SIG-M5 treated with dmso at 0.1 percent for 504 hours (cell line): ENCODE measurements around the gene LDLRAD3.
A peak's percentile ranks its signal among the peaks of the same experiment; 100 is the strongest.
"Not testable (repeated sequence)": the region's sequence is repeated elsewhere in the genome, so short reads cannot be mapped to it uniquely, and the experiment has no call there.

ENCODE experiments used
- DNase-seq: peaks from one replicate; lab custom pipeline; 2025; ENCODE audit not compliant: unreplicated experiment; lab: John Stamatoyannopoulos, UW

LDLRAD3 gene

DNA sequence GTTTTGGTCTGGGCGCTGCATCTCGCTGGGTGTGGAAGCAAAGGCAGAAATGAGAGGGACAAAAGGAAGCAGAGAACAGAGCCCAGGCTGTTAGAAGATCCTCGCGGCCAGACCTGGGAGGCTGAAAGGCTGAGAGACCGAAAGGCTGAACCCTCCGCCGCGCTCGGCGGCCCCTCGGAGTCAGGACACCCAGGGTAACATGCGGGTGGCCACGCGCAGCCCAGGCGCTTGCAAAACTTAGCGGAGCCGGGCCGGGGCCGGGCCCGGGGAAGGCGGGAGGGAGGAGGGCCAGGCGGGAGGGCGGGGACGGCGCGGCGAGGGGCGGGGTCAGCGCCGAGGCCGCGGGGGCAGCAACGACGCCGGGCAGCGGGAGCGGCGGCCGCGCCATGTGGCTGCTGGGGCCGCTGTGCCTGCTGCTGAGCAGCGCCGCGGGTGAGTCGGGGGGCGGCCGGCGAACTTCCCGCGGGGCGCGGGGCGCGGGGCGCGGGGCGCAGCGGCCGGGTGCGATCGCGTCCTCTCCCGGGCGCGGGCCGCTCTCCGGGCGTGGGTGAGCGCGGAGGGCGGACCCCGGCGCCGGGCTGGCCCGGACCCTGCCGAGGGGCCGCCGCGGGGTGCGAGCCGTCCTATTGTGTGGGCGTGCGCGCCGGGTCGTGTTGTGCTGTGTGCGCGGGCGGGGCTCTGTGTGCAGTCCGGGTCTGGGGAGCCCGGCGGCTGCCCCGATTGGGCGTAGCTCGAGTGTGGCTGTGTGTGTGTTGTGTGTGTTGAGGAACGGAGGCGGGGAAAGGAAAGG, at the start of gene LDLRAD3:
TSS of gene LDLRAD3 (plus strand) at position 350 of the 790 bp plus-strand sequence. CDS start at position 387, 37 bp downstream.
- DNase-seq, result peak; percentile 54

DNA sequence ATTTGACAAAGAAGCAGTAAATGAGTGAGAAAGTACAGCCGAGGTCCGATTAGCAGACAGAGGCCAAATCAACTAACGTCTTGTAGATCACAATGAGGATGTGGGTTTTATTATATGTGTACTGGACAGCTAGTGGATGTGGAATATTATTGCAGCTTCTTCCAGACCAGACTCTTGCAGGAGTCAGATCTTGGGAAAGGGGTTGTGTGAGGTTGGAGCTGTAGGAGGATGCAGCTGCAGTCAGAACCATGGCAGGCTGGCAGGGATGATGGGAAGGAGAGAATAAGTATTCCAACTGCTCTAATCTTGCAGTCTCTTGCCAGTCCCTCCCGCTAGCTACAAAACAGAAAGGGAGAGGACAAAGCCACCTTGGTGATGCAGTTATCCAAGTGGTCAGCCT, 46.8 kb upstream of the LDLRAD3 start:
- no peak for DNase-seq

DNA sequence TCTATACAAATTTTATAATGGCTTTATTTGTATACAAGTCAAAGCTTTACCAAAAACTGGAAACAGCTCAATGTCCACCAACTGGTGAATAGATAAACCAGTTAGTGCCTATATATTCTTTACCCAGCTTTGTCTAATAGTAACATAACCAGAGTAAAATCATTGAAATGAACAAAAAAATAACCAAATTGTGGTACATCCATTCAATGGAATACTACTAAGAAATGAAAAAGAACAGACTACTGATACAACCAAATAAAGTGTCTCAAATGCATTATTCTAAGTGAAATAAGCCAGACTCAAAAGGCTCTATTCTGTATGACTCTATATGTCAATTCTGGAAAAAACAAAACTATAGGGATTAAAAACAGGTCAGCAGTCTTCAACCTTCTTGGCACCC, 40.9 kb upstream of the LDLRAD3 start:
- no peak for DNase-seq

DNA sequence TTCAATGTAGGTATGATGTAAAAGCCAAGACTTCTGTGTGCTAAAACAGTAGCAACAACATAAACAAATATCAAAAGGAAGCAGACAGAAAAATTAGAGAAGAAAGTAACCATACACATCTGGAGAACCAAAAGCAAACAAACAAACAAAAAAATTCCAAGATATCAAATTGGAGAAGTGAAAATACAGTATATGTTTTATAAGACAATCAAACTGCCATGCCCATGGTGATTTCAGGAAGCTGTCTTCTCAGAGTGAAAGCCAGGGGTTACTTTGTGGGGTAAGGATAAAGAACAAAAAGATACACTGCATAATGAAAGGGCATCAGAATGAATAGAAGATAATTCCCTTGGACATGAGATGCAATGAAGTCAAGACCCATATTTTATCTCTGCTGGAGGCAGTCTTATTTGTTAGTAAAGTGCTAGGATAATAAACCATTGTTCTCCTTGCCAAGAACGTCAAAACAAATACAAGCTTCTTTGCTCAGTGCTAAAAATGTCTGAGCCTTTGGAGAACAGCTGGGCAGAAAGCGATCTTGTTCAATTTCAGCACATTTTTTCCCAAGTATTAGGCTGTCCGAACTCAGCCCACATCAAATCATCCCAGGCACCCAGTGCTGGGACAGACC, 38.1 kb upstream of the LDLRAD3 start:
- no peak for DNase-seq

DNA sequence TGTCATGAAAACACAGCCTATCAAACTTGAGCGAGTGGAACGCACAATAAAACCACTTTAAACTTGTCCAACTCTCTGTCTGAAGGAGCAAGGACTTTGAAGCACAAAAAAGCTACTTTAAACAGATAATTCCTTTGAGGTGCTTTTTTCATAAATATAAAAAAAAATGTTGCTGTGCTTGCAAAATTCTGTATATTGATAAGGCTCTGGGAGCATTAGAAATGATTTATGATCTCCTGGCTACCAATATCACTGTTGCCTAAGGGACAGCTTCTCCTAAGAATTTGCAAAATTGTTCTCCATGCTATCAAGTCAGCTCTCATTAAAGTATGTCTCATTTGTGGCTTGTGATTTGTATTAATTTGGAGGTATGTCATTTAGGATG, 37.6 kb upstream of the LDLRAD3 start:
- DNase-seq, result no peak

GRCh38 chr11:35906681-35907080, 37.2 kb upstream of the LDLRAD3 start:
- DNase-seq, result no peak

GRCh38 chr11:35907648-35908431, 36.0 kb upstream of the LDLRAD3 start:
- no peak for DNase-seq

- not testable (repeated sequence) for DNase-seq
These were observed 35.5 kb upstream of the LDLRAD3 start for GRCh38 chr11:35908432-35908771.

GRCh38 chr11:35909511-35910265, 34.2 kb upstream of the LDLRAD3 start:
- DNase-seq, result no peak

GRCh38 chr11:35911013-35911412, 32.8 kb upstream of the LDLRAD3 start:
- no peak for DNase-seq

DNA sequence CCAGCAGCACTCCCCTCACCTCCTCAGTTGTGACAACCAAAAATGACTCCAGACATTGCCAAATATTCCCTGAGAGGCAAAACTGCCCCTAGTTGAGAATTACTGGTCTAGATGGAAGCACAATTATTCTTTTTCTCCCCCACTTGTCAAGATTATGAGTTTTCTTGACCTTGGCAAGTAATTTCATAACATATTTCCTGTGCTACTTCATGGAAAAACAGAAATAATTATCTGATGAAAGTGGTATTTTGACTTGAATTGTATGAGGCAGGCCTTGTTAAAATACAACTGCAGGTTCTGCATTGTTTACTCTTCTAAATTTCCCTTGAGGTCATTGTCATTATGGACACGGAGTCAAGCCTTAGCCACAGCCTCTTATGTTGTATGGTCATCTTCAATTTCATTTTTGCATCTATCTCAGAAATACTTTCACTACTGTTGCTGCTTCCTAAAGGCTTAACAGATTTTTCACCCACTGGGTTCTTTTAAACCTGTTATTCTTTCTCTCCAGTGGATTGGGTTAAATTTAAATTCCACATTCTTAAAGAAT, 32.2 kb upstream of the LDLRAD3 start:
- DNase-seq, result no peak

GRCh38 chr11:35912436-35912835, 31.4 kb upstream of the LDLRAD3 start:
- not testable (repeated sequence) for DNase-seq

DNA sequence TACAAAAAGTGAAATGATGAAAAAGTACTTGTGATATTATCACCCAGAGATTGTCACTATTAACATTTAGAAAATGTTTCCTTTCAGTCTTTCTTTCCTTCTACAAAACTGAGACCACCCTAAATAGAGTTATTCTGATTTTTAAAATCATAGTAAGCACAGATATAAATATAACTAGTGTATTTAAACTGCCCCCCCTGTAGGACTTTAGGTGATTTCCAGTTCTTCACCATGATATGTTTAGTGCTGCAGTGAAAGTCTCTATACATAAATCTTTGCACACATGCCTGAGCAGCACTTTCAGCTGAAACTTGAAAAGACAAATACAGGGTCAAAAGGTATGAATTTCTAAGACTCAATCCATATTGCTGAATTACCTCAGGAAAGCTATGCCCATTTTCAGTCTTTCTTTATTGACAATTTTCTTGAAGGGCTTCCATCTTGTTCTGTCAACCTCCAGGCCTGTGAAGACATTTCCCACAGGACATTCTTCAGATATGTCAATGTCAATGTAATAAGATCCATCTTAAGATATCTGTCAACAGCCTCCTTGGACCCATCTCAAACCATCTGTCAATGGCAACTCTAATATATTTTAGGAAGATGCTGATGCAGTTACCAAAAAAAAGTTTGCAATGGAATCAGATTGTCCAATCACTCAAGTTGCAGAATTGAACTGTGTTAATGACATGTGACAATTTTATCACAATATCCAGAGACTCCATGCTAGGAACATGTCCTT, 30.8 kb upstream of the LDLRAD3 start:
- DNase-seq, result no peak

- DNase-seq, result no peak
These were observed 29.0 kb upstream of the LDLRAD3 start for GRCh38 chr11:35914816-35915215.

DNA sequence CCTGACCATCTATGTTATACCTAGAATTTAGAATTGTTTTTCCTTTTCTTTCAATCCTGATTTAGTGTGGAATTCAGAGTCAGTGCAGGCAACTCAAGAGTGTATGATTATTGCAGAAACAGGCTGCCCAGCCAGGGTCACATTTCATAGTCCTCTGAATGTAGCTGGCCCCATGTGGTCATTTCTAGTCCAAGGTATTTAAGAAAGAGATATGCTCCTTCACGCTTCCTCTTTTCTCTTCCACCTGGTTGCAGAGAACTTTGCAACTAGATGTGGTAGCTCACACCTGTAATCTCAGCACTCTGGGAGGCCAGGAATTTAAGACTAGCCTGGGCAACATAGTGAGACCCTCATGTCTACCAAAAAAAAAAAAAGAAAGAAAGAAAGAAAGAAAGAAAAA, 27.6 kb upstream of the LDLRAD3 start:
- DNase-seq, result no peak

GRCh38 chr11:35917676-35918075, 26.2 kb upstream of the LDLRAD3 start:
- no peak for DNase-seq

GRCh38 chr11:35918716-35919115, 25.1 kb upstream of the LDLRAD3 start:
- DNase-seq, result no peak

GRCh38 chr11:35919244-35919643, 24.6 kb upstream of the LDLRAD3 start:
- DNase-seq, result no peak

DNA sequence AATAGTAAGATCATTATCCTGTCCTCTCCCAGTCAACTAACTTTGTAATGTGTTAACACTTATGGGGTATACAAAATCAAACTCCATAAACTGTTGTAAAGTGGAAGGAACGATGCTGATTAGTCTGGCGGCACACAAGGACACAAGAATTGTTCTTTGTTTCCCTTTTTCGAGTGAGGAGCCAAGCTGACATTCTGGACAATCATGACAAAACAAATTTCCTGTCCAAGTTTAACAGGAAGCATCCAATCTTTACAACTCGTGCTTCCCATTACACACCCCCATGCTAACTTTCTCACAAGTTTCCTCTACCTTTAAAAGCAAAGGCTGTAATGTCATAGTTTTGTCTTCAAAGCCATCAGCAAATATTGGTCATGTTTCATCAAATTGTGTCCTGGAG, 20.4 kb upstream of the LDLRAD3 start:
- no peak for DNase-seq

DNA sequence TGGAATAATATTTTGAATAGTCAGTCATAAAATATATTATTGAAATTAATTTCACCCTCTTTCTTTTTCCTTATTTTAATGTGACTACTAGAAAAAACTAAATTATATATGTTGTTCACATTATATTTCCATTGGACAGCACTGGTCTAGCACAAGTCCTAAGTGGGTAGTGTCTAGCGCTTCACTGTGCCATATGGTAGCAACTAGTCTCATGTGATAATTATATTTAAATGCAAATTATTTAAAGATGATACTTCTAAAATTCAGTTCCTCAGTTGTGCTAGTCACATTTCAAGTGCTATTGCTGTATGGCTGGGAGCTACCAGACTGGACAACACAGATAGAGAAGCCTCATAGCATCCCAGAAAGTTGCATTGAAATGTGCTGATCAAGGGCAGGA, 19.1 kb upstream of the LDLRAD3 start:
- DNase-seq, result no peak
